SHP77 (cell line): ENCODE results near the gene KIAA0825.

ENCODE experiments used
- DNase-seq, 2 experiments: peaks; one replicate each; lab custom pipeline; 2025; lab: John Stamatoyannopoulos, UW

KIAA0825 gene

GRCh38 chr5:94505327-94506068 lies 112.9 kb downstream of the KIAA0825 start:
- DNase-seq = no peak

GRCh38 chr5:94503677-94504076 lies 114.7 kb downstream of the KIAA0825 start:
- peak in 1 of 2 experiments; percentile 11 for DNase-seq

- no peak for DNase-seq
These were observed 117.0 kb downstream of the KIAA0825 start for GRCh38 chr5:94501365-94501764.

GRCh38 chr5:94499806-94500205 lies 118.6 kb downstream of the KIAA0825 start:
- no peak for DNase-seq

GRCh38 chr5:94498199-94498598 lies 120.2 kb downstream of the KIAA0825 start:
- no peak for DNase-seq

- DNase-seq = no peak
These were observed 133.3 kb downstream of the KIAA0825 start for GRCh38 chr5:94485067-94485466.

- DNase-seq = no peak
These were observed 137.3 kb downstream of the KIAA0825 start for GRCh38 chr5:94481059-94481458.

GRCh38 chr5:94480486-94480885 lies 137.9 kb downstream of the KIAA0825 start:
- DNase-seq = no peak

- DNase-seq = no peak
These were observed 144.5 kb downstream of the KIAA0825 start for GRCh38 chr5:94473936-94474335.

GRCh38 chr5:94471521-94471920 lies 146.9 kb downstream of the KIAA0825 start:
- peak; percentile 60 to 65 for DNase-seq

- DNase-seq = no peak
These were observed 147.6 kb downstream of the KIAA0825 start for GRCh38 chr5:94470802-94471201.

- DNase-seq = peak; percentile 93 to 97
These were observed 148.5 kb downstream of the KIAA0825 start for GRCh38 chr5:94469894-94470329.

- DNase-seq = no peak
These were observed 150.2 kb downstream of the KIAA0825 start for GRCh38 chr5:94467954-94468930.

GRCh38 chr5:94467346-94467953 lies 151.0 kb downstream of the KIAA0825 start:
- no peak for DNase-seq

- DNase-seq = no peak
These were observed 154.7 kb downstream of the KIAA0825 start for GRCh38 chr5:94463739-94464138.

- no peak for DNase-seq
These were observed 157.3 kb downstream of the KIAA0825 start for GRCh38 chr5:94461131-94461530.

- DNase-seq = no peak
These were observed 158.5 kb downstream of the KIAA0825 start for GRCh38 chr5:94459915-94460314.

GRCh38 chr5:94457788-94458187 lies 160.6 kb downstream of the KIAA0825 start:
- DNase-seq = no peak

- DNase-seq = no peak
These were observed 172.7 kb downstream of the KIAA0825 start for GRCh38 chr5:94445726-94446125.

GRCh38 chr5:94442991-94443390 lies 175.4 kb downstream of the KIAA0825 start:
- no peak for DNase-seq

GRCh38 chr5:94442076-94442475 lies 176.3 kb downstream of the KIAA0825 start:
- no peak for DNase-seq

- no peak for DNase-seq
These were observed 178.4 kb downstream of the KIAA0825 start for GRCh38 chr5:94440015-94440414.
